Fibroblast of upper back skin (primary cell): Measurements from ENCODE around the gene OR4S1.
A peak's percentile ranks its signal among the peaks of the same experiment; 100 is the strongest.
"Not testable (repeated sequence)": the region's sequence is repeated elsewhere in the genome, so short reads cannot be mapped to it uniquely, and the experiment has no call there.

Source experiments
- DNase-seq: peaks from one replicate; pipeline ENCODE4 v3.0.0-alpha.2; 2013

Gene OR4S1

DNA sequence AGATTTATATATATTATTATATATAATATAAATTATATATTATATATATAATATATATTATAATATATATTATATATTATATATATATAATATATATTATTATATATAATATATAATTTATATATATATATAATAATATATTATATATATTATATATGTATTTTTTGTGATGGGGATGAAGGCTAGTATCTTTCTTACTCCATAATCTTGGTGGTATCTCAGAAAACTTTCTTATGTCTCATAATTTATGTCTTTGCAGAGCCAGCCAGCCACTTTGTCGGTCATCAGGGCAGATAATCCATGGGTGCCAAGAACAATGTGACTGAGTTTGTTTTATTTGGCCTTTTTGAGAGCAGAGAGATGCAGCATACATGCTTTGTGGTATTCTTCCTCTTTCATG lies at the start of gene OR4S1:
OR4S1 (plus strand) TSS at position 301 of the 400 bp plus-strand sequence; CDS start at position 301, 0 bp downstream.
- no peak for DNase-seq

DNA sequence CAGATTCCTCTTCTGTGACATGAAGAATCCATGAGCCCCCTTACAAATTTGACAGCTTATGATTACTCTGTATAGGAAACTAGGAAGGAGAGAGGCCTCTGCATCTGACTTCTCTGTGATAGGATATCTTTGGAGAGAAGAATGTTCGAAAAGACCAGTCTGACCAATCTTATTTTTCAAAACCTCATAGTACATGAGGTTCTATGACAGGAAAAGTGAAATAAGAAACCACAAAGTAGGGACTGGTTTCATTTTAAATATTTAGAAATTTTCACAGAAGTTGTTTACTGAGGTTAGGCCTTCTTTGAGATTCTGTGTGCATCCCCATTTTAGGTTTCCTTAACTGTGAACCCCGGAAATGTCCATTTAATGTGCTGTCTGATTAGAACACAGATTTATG lies 44.4 kb upstream of the OR4S1 start:
- no peak for DNase-seq

GRCh38 chr11:48263423-48263911 lies 42.6 kb upstream of the OR4S1 start, which contains the start of gene OR4X1:
Gene OR4X1, plus strand, starts transcription at chr11:48263861. Its CDS starts 0 bp downstream, at chr11:48263861.
- DNase-seq: no peak

GRCh38 chr11:48270621-48271020 lies 35.4 kb upstream of the OR4S1 start:
- no peak for DNase-seq

DNA sequence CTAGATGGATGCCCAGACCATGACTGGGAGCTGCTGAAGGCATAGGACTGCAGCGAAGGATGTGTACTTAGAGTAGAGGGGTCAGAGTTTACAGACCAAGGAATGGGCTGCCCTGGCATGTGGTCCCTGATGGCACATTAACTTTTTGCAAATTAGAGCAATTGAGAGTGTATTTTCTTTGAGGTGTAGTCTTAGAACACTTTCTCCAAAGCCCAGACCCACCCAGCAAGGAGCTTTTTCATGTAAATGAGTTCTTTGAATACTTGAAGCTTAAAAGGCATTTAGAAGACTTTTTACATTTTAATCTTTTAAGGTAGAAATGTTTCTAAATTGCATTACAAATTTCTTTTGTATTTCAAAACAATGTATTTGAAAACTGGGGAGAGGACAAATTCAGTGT lies 33.4 kb upstream of the OR4S1 start:
- DNase-seq: no peak

- peak; percentile 2 for DNase-seq
These were observed 1.9 kb downstream of the OR4S1 start for GRCh38 chr11:48307760-48308386.

- DNase-seq: not testable (repeated sequence)
These were observed 7.6 kb downstream of the OR4S1 start for GRCh38 chr11:48313590-48313989.

GRCh38 chr11:48319813-48320212 lies 13.8 kb downstream of the OR4S1 start:
- not testable (repeated sequence) for DNase-seq

DNA sequence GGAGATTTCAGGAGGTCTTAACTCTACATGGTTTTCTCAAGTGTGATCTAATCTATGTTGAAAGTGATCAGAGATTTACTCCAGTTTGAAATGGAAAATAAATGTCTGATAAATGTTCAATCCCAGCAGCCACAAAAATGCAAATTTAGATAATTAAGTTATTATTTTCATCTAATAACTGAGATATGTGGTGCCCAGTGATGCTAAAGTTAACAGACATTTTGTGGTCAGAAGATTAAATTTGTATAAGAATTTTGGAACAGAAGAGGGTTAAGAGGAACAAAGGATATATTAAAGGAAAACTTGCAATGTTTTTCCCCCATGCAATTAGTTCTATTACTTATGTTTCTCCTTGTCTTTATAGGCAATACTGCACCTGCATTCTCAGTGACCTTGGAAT lies 18.6 kb downstream of the OR4S1 start, which contains the start of gene OR4C3:
OR4C3 (plus strand) TSS at position 301 of the 400 bp plus-strand sequence. CDS start 102 bp downstream, outside the sequence.
- DNase-seq: not testable (repeated sequence)

- DNase-seq: no peak
These were observed 35.4 kb downstream of the OR4S1 start for GRCh38 chr11:48341466-48341865.

- DNase-seq: not testable (repeated sequence)
These were observed 36.5 kb downstream of the OR4S1 start for GRCh38 chr11:48342505-48342904.

- not testable (repeated sequence) for DNase-seq
These were observed 40.3 kb downstream of the OR4S1 start for GRCh38 chr11:48346286-48346685.

DNA sequence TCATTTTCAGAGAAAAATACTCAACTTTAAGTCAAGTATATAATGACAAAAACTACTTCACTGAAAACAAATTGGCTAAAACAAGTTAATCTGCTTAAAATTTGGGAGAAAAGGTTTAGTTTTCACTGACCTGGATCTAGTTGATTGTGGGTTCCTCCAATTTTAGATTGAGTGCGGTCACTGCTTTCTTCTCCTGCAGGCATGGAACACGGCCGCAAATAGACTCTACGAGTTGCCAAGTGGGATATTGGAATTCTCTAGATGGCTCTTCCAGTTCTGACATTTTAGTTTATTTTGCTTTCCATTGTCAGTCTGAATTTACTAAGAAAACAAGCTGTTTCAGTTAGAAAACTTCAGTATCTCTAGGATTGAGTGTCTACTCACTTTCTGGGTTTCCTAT lies 48.0 kb downstream of the OR4S1 start:
- DNase-seq: no peak

- DNase-seq: no peak
These were observed 48.7 kb downstream of the OR4S1 start for GRCh38 chr11:48354677-48355076.
